Cardiac fibroblast (primary cell): ENCODE measurements around the gene COL5A1.

ENCODE experiments used
- DNase-seq, 2 donors: peaks; one replicate each; pipeline versions ENCODE4 v3.0.0 to v3.0.0-alpha.2; 2010; ENCODE audit warnings: low read depth in 2 of 2
- H3K4me3 ChIP-seq, 2 donors: replicated peaks in 1 of 2; 1 replicate in 1 of 2; 2 replicates in 1 of 2; pipeline ENCODE4 v1.5.1; 2011; ENCODE audit warnings: low read depth in 2 of 2, low read length in 2 of 2, mild to moderate bottlenecking in 2 of 2, moderate library complexity in 1 of 2
- TF ChIP-seq, protein P1 (sequence below): IDR thresholded peaks from one replicate; pipeline ENCODE4 v1.5.1; 2011; ENCODE audit warnings: low read depth, mild to moderate bottlenecking, low read length, inconsistent platforms

Gene COL5A1

DNA sequence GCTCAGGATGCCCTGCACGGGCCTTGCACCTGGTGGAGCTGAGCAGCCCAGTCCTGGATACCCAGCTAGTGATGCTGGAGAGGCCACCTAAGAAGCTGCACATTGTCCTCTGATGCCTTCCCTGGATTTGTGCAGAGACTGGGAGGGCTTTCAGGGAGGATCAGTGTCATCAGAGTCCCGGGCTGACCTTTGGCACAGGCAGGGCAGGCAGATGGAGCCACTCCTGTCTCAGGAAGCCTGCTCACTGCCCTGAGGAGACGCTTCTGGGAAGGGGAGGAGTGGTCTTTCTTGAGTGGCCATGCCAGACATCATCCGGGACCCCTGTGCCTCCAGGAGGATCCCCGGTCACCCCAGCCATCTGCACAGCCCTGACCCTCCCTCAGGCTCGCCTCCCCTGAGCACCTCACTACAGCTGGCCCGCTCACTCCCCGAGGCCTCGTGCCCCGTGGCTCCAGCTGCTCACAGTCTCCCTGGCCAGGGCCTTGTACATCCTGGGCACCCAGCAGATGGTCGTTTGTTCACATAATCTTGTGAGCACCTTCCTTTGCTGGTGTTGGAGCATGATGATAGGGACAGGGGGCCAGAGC, 191.8 kb downstream of the COL5A1 start:
- TF ChIP-seq, protein P1, sequence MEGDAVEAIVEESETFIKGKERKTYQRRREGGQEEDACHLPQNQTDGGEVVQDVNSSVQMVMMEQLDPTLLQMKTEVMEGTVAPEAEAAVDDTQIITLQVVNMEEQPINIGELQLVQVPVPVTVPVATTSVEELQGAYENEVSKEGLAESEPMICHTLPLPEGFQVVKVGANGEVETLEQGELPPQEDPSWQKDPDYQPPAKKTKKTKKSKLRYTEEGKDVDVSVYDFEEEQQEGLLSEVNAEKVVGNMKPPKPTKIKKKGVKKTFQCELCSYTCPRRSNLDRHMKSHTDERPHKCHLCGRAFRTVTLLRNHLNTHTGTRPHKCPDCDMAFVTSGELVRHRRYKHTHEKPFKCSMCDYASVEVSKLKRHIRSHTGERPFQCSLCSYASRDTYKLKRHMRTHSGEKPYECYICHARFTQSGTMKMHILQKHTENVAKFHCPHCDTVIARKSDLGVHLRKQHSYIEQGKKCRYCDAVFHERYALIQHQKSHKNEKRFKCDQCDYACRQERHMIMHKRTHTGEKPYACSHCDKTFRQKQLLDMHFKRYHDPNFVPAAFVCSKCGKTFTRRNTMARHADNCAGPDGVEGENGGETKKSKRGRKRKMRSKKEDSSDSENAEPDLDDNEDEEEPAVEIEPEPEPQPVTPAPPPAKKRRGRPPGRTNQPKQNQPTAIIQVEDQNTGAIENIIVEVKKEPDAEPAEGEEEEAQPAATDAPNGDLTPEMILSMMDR, result no peak
- no peak for DNase-seq
- H3K4me3 ChIP-seq, result no peak overlapping the region

DNA sequence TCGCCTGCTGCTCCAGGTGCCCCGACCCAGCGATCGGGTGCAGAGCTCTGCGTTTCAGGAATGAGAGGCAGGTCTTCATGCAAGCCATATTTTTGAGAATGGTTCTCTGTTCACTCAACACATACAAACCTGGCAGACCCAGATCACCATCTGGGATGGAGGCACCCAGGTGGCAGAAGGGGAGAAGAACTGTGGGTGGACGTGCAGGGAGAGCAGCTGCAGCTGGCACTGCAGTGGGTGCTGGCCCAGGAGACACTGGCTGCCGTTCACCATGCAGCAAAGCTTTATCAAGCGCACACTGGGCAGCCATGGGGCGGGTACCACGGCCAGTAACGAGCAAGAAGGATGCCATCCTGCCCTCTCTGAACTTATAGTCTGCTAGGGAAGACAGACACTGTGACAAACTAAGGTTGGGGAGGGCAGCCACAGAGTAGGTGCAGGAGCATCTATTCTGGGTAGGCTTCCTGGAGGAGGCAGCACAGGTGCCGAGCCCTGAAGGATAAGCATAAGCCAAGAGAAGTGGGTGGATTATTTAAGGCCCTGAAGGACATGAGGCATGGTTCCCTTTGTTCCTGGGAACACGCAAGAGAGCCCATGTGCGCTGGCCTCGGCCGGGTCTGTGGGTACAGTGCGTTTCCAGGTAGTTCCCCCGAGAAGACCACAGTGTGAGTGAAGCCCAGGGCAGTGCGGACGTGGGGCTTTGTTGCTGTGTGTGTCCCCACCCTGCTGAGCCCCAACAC, 192.8 kb downstream of the COL5A1 start:
- DNase-seq, result no peak
- TF ChIP-seq, protein P1, result no peak
- H3K4me3 ChIP-seq, result no peak overlapping the region

DNA sequence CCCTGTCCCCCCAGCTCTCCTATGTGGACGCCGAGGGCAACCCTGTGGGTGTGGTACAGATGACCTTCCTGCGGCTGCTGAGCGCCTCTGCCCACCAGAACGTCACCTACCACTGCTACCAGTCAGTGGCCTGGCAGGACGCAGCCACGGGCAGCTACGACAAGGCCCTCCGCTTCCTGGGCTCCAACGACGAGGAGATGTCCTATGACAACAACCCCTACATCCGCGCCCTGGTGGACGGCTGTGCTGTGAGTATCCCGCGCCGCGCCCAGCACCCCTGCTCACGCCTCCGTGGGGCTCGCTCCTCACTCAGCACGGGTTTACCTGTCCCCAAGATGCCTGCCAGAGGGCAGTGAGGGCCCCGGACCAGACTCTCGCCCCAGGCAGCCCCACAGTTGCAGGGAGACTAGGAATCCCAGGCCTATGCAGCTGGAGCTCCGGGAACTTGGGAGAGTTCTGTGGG, 193.4 kb downstream of the COL5A1 start:
- H3K4me3 ChIP-seq, result no peak overlapping the region
- DNase-seq, result no peak
- TF ChIP-seq, protein P1, result no peak

DNA sequence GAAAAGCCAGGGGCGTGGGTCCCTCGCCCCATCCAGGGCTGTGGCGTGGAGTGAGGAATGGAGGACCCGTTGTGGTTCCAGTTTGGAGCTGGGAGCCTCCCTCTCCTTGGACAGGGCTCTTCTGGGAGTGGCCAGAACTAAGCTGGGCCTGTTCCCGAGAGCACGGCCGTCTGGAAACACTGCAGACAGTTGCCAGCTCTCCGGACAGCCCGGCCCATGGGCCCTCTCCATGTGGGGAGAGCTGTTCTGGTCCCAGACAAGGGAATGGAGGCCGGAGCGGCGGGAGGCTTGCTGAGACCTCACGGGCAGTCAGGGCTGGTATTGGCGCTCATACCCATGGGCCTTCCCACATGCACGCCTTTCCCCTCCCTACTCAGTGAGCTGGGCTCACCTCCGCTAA, 193.8 kb downstream of the COL5A1 start:
- H3K4me3 ChIP-seq, result no peak overlapping the region
- no peak for DNase-seq
- TF ChIP-seq, protein P1, result no peak

DNA sequence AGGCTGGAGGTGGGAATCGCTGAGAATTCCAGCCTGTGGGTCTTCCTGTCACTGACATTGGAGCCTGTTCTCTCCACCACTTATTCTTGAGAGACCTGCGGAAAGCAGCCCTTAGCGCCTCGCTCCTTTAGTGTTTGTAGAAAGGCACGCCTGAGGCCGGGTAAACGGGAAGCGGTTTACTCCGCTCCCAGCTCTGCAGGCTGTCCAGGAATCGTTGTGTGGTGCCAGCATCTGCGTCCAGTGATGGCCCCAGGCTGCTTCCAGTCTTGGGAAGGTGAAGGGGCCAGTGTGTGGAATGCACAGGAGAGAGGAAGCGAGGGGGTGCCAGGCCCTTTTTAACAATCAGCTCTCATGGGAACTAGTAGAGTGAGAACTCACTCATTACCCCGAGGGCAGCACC, 194.4 kb downstream of the COL5A1 start:
- DNase-seq, result no peak
- TF ChIP-seq, protein P1, result no peak
- H3K4me3 ChIP-seq, result no peak overlapping the region

DNA sequence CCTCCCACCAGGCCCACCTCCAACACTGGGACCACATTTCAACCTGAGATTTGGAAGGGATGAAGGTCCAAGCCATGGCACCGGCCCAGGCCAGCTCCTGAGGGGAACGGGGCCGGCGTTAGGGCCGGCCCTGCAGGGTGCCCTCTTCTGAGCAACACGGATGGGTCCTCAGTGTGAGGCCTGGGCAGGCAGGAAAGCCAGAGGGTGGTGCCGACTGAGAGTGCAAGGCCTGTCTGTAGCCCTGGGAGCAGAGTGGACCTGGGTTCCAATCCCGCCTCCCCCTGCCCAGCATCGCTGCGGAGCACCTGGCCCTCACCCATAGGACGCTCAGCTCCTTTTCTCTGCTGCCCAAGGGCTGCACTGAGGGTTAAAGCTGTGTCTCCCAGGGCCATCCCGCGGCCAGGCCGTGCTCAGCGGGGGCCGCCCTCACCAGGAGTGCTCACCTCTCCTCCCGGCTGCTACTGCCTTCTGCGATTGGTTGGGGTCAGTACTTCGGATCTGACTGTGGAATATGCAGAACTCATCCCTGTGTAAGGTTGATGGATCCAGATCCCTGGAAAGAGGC, 194.9 kb downstream of the COL5A1 start:
- no peak overlapping the region for H3K4me3 ChIP-seq
- no peak for DNase-seq
- TF ChIP-seq, protein P1, result no peak
